Upper lobe of right lung (tissue), 1 donor: Measurements from ENCODE around the gene DNAJC22. TPM values are rescaled to one million over a fixed set of nuclear protein-coding genes. Genes with fewer than 3 reads are reported as not detected.

ENCODE experiments used
- ATAC-seq: fragments of 200-7000 bp; cut with Tn5 transposase; one replicate; pipeline ENCODE4 v1.9.1; 2020; ENCODE audit warnings: mild to moderate bottlenecking, moderate library complexity
- DNase-seq: peaks from one replicate; pipeline ENCODE4 v3.0.0-alpha.2; 2020
- H3K27ac ChIP-seq: fragments of 200-600 bp; one replicate; pipeline ENCODE4 v1.8.0; 2022
- H3K27me3 ChIP-seq: fragments of 200-600 bp; one replicate; pipeline ENCODE4 v1.8.0; 2022; ENCODE audit warnings: mild to moderate bottlenecking
- H3K36me3 ChIP-seq: fragments of 200-600 bp; one replicate; pipeline ENCODE4 v1.8.0; 2022
- H3K4me1 ChIP-seq: fragments of 200-600 bp; one replicate; pipeline ENCODE4 v1.8.0; 2022
- H3K4me3 ChIP-seq: fragments of 200-600 bp; one replicate; pipeline ENCODE4 v1.8.0; 2022; ENCODE audit warnings: mild to moderate bottlenecking
- H3K9me3 ChIP-seq: fragments of 200-600 bp; one replicate; pipeline ENCODE4 v1.8.0; 2022
- intact Hi-C: fragments of 100-400 bp; cut with DNase I; formaldehyde crosslinking; loops from one replicate; pipeline ENCODE4 v1.11.0; 2022
- total RNA-seq: library from RNA; stranded (reverse); fragmentation: NEBNext Ultra II Directional; extraction: Animal tissue kit (Norgen Biotek cat#: 25700); gene quantifications from one replicate; pipeline ENCODE4 v1.2.1, GENCODE V29; 2021
- TF ChIP-seq, protein P1 (sequence below): fragments of 200-600 bp; IDR thresholded peaks from one replicate; pipeline ENCODE4 v1.8.0; 2022; ENCODE audit warnings: antibody characterized with exemption
- donor health status: DM: no; HTN: yes; CAD: no; lungs with severe emphysema.

DNAJC22 gene
- total RNA-seq, 1 donor from 2014 or later, result 0.67 TPM

DNA sequence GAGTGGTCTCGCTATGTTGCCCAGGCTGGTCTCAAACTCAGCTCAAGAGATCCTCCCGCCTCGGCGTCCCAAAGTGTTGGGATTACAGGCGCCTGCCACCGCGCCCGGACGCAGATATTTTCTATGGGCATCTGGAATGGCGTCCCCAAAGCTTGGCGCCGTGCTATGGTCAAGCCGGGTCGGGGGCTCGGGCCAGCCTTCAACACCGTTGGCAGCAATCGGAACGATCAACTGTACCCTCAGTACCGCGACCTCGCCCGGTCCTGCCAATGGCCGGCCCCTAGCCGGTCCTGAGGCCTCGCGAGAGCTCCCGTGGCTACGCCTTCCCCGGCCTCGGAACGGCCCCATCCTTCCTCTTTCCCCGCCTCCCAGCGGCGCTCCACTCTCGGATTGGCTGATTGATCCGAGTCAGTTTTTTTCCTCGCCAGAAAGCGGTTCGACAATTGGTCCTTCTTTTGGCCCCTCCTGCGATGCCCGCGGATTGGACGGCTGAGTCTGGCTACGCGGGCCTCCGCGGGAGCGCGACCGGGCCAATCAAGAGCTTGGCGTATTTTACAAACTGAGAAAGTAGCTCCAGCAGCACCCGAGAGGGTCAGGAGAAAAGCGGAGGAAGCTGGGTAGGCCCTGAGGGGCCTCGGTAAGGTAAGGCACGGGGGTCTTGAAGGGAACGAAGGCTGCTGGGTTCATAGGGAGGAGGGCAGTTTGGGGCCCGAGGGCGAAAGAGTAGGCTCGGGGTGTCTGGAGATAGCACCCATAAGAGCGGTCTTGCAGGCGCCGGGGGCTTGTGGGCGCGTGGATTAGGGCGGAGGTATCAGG, 23.8 kb upstream of the DNAJC22 start, which contains the start of gene TROAP:
Gene TROAP (plus strand): TSS at position 548 of the 816 bp plus-strand sequence. CDS start 354 bp downstream, outside the sequence.
- no peaks in the 10 kb centered on the region for H3K9me3 ChIP-seq
- intact Hi-C loops, result no loop called here
- no peaks in the 10 kb centered on the region for H3K36me3 ChIP-seq
- ATAC-seq (peak; percentile 100), DNase-seq (peak; percentile 99)
- TF ChIP-seq, protein P1, sequence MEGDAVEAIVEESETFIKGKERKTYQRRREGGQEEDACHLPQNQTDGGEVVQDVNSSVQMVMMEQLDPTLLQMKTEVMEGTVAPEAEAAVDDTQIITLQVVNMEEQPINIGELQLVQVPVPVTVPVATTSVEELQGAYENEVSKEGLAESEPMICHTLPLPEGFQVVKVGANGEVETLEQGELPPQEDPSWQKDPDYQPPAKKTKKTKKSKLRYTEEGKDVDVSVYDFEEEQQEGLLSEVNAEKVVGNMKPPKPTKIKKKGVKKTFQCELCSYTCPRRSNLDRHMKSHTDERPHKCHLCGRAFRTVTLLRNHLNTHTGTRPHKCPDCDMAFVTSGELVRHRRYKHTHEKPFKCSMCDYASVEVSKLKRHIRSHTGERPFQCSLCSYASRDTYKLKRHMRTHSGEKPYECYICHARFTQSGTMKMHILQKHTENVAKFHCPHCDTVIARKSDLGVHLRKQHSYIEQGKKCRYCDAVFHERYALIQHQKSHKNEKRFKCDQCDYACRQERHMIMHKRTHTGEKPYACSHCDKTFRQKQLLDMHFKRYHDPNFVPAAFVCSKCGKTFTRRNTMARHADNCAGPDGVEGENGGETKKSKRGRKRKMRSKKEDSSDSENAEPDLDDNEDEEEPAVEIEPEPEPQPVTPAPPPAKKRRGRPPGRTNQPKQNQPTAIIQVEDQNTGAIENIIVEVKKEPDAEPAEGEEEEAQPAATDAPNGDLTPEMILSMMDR, result no peak
- peaks cover 11% of the 10 kb centered on the region for H3K4me1 ChIP-seq
- H3K27me3 ChIP-seq, result no peaks in the 10 kb centered on the region
- peak within 1 kb of the TSS; percentile 77 for H3K4me3 ChIP-seq
- peak within 1 kb of the TSS; percentile 59 for H3K27ac ChIP-seq

DNA sequence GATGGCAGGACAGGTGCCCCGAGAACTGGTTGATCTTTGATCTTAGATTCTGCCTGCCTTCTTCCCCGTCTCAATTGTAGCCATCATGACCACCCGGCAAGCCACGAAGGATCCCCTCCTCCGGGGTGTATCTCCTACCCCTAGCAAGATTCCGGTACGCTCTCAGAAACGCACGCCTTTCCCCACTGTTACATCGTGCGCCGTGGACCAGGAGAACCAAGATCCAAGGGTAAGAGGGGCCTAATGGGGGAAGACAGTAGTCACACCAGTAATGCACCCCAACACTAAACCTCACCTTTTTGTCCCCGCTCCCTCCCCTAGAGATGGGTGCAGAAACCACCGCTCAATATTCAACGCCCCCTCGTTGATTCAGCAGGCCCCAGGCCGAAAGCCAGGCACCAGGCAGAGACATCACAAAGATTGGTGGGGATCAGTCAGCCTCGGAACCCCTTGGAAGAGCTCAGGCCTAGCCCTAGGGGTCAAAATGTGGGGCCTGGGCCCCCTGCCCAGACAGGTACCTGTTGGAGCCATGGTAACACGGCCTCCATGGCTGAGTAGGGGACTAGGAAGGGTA, 23.1 kb upstream of the DNAJC22 start:
- intact Hi-C loops, result no loop called here
- Histone ChIP-seq H3K9me3 (no peaks in the 10 kb centered on the region), H3K4me3 (peak overlapping the region; percentile 77), H3K36me3 (no peaks in the 10 kb centered on the region), H3K27ac (no peak overlapping the region), H3K4me1 (peaks cover 11% of the 10 kb centered on the region), H3K27me3 (no peaks in the 10 kb centered on the region)
- TF ChIP-seq, protein P1, result no peak
- ATAC-seq (no peak), DNase-seq (no peak)

DNA sequence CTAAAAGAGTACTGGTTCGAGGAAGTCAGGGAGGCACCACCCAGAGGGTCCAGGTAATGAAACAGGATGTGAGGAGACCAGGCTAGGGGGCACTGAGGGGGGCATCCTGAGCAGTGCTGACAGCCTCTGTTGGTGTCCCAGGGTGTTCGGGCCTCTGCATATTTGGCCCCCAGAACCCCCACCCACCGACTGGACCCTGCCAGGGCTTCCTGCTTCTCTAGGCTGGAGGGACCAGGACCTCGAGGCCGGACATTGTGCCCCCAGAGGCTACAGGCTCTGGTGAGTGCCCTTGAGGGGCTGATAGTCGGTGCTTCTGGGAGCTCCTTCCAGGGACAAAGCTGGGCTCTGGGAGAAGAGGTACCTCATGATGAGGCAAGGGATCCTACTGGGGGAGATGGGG, 21.1 kb upstream of the DNAJC22 start:
- no peak overlapping the region for H3K4me3 ChIP-seq
- peak; percentile 42 for DNase-seq
- TF ChIP-seq, protein P1, result no peak
- no peaks in the 10 kb centered on the region for H3K9me3 ChIP-seq
- H3K36me3 ChIP-seq, result no peaks in the 10 kb centered on the region
- H3K27me3 ChIP-seq, result no peaks in the 10 kb centered on the region
- no peak overlapping the region for H3K27ac ChIP-seq
- no peak for ATAC-seq
- intact Hi-C loops, result no loop called here
- H3K4me1 ChIP-seq, result peaks cover 11% of the 10 kb centered on the region

DNA sequence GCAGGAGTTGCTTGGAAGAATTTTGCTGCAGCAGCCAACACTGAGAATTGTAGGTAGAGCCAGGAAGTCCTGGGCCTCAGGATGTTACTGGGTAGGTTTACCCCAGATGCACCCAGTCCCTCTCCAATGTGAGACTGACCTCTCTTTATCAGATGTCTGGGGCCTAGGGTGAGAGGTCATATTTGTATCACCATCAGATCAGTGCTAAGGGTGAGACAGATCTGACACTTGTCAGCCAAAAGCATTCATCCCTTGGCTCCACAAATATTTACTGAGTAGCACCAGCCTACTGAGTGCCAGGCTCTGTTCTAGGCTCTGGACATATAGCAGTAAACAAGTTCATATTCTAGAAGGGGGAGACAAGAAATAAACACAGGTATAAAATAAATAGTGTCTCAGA, 19.3 kb upstream of the DNAJC22 start:
- Histone ChIP-seq H3K36me3 (no peaks in the 10 kb centered on the region), H3K27me3 (no peaks in the 10 kb centered on the region), H3K27ac (no peak overlapping the region), H3K4me1 (peaks cover 6% of the 10 kb centered on the region), H3K4me3 (no peak overlapping the region), H3K9me3 (no peaks in the 10 kb centered on the region)
- TF ChIP-seq, protein P1, result no peak
- intact Hi-C loops, result no loop called here
- peak; percentile 5 for DNase-seq
- no peak for ATAC-seq

DNA sequence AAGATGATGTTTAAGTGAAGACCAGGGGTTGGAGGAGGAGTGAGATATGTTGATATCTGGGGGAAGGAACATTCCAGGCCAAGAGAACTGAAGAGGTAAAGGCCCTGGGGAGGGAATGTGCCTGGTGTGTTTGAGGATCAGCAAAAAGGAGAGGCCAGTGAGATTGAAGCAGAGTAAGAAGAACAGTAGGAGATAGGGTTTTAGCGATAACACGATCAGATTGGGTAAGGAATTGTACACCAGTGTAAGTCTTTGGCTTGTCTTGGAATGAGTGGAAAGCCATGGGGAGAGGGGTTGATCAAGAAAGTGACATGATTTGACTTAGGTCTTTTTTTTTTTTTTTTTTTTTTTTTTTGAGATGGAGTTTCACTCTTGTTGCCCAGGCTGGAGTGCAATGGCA, 18.8 kb upstream of the DNAJC22 start:
- H3K4me1 ChIP-seq, result peaks cover 5% of the 10 kb centered on the region
- intact Hi-C loops, result no loop called here

More for the DNA sequence above, 18.8 kb upstream of the DNAJC22 start:
- ATAC-seq (no peak), DNase-seq (no peak)
- peaks cover 4% of the 10 kb centered on the region for H3K27me3 ChIP-seq
- H3K9me3 ChIP-seq, result no peaks in the 10 kb centered on the region
- no peak overlapping the region for H3K4me3 ChIP-seq
- H3K36me3 ChIP-seq, result no peaks in the 10 kb centered on the region
- TF ChIP-seq, protein P1, result no peak
- H3K27ac ChIP-seq, result no peak overlapping the region
